Activated T-cell treated with anti-CD3 and anti-CD28 coated beads, Interleukin-2, amount 50 U/mL, for 72 hours (primary cell): ENCODE data around the gene MYO3A. TPM values are rescaled to one million over a fixed set of nuclear protein-coding genes. Genes with fewer than 3 reads are reported as not detected.
"Not testable (repeated sequence)": the region's sequence is repeated elsewhere in the genome, so short reads cannot be mapped to it uniquely, and the experiment has no call there.

ENCODE experiments used
- ATAC-seq, 2 donors: fragments of 150-1000 bp; cut with Tn5 transposase; replicated peaks in 1 of 2; 2 replicates each; pipeline ENCODE4 v1.10.0; 2021; ENCODE audit warnings: moderate library complexity in 2 of 2, mild to moderate bottlenecking in 1 of 2
- DNase-seq, 2 donors: peaks; one replicate each; pipeline ENCODE4 v3.0.0; 2021 to 2022; ENCODE audit warnings: mixed read lengths in 1 of 2
- H3K27ac Mint-ChIP-seq: one replicate; pipeline ENCODE4 v1.8.0; 2022; ENCODE audit warnings: mild to moderate bottlenecking, moderate library complexity, mixed read lengths
- H3K27me3 Mint-ChIP-seq: one replicate; pipeline ENCODE4 v1.8.0; 2022; ENCODE audit warnings: low read depth, mixed read lengths
- H3K36me3 Mint-ChIP-seq, 2 donors: one replicate each; pipeline ENCODE4 v1.8.0; 2022; ENCODE audit warnings: mixed read lengths in 2 of 2, mild to moderate bottlenecking in 1 of 2; ENCODE audit not compliant: insufficient read depth in 2 of 2
- H3K4me1 Mint-ChIP-seq: one replicate; pipeline ENCODE4 v1.8.0; 2022; ENCODE audit warnings: low read depth, mixed read lengths
- H3K4me3 Mint-ChIP-seq, 2 donors: one replicate each; pipeline ENCODE4 v1.8.0; 2022; ENCODE audit warnings: mild to moderate bottlenecking in 2 of 2, mixed read lengths in 2 of 2, moderate library complexity in 2 of 2
- H3K9me3 Mint-ChIP-seq, 2 donors: one replicate each; pipeline ENCODE4 v1.8.0; 2022; ENCODE audit warnings: mixed read lengths in 2 of 2
- total RNA-seq, 2 donors: library from RNA; stranded (reverse); gene quantifications; one replicate each; pipeline ENCODE4 v1.2.3, GENCODE V29; 2022

Gene MYO3A
- total RNA-seq, 2 donors from 2014 or later, result not detected

DNA sequence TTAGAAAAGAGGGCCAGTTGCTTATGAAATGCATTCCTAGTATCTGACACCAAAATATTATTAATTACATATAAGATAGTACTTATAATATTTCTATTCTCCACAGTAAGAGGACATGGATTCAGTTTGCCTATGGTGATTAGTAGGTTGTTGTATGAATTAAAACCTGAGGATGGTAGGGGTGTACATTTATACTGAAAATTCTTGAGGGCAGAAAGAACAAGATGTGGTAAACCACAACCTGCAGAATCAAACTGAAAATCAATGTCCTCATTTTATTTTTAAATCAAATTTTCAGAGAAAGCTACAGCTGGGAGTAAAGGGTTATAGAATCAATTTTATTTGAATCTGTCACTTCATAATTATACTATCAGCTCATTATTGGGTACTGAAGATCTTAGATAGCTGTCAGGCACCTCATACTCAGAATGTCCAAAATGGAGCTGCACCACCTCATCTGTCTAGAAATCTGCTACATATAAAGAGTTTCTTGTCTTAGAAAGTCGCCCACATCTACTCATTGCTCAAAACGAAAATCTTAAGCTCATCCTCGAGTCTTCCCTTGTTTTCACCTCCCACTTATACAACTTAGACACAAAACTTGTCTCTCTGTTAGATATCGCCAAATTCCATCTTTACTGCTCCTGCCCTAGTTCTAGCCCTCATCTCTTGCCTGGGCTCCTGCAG, 65.4 kb downstream of the MYO3A start:
- Mint-ChIP-seq H3K27me3 (peaks cover 17% of the 10 kb centered on the region), H3K27ac (no peak overlapping the region), H3K4me3 (no peak overlapping the region), H3K36me3 (peaks cover 0 to 2% of the 10 kb centered on the region in 2 donors), H3K4me1 (no peaks in the 10 kb centered on the region), H3K9me3 (no peaks in the 10 kb centered on the region)
- peak in 1 of 2 donors; percentile 70 for ATAC-seq
- no peak for DNase-seq

- Mint-ChIP-seq H3K36me3 (no peaks in the 10 kb centered on the region), H3K9me3 (no peaks in the 10 kb centered on the region), H3K4me1 (no peaks in the 10 kb centered on the region), H3K27me3 (peaks cover 26% of the 10 kb centered on the region), H3K4me3 (no peak overlapping the region), H3K27ac (no peak overlapping the region)
- no peak for DNase-seq
- no peak for ATAC-seq
Measured at GRCh38 chr10:26000971-26001370, 66.9 kb downstream of the MYO3A start.

DNA sequence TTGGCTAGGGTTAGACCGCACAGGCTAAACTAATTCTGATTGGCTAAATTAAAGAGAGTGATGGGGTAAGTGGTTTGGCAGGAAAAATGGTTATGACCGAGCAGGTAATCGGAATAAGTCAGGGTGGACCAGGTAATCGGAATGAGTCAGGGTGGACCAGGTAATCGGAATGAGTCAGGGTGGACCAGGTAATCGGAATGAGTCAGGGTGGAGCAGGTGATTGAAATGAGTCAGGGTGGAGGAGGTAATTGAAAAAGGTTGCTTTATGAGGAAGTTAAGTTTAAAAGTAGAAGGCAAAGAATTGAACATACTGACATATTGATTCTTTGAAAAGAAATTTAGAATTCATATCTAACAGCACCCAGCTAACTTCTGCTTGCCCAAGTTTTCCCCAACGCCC, 68.4 kb downstream of the MYO3A start:
- not testable (repeated sequence) for H3K27ac Mint-ChIP-seq, H3K9me3 Mint-ChIP-seq
- peak in 1 of 2 donors; percentile 69 for ATAC-seq

DNA sequence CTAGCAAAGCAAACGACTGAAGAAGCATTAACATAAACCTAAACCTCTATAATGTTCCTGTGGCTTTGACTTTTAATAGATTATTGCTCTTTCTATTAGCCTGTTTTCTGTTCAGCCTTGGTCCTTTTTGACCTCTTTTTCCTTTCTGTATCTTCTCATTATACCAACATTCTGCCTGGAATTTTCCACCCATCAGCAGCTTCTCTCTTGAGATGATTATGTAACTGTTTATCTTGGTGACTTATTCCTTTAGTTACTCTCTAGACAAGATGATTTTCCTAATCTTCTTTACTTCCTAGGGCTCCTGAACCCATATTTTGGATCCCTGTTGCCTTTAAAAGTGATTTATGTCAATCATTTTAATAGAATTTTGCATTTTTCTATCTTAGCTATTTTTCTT, 81.1 kb downstream of the MYO3A start:
- no peak for ATAC-seq

More for the DNA sequence above, 68.4 kb downstream of the MYO3A start:
- peak in 1 of 2 donors; percentile 14 for DNase-seq
- not testable (repeated sequence) for H3K4me1 Mint-ChIP-seq, H3K4me3 Mint-ChIP-seq, H3K36me3 Mint-ChIP-seq
- peaks cover 20% of the 10 kb centered on the region for H3K27me3 Mint-ChIP-seq

GRCh38 chr10:26022831-26023230, 88.8 kb downstream of the MYO3A start:
- Mint-ChIP-seq H3K9me3 (no peaks in the 10 kb centered on the region), H3K4me3 (no peak overlapping the region), H3K36me3 (no peaks in the 10 kb centered on the region), H3K27ac (no peak overlapping the region), H3K27me3 (no peaks in the 10 kb centered on the region), H3K4me1 (no peaks in the 10 kb centered on the region)
- ATAC-seq (no peak), DNase-seq (no peak)

More for the DNA sequence above, 81.1 kb downstream of the MYO3A start:
- Mint-ChIP-seq H3K36me3 (no peaks in the 10 kb centered on the region), H3K27ac (no peak overlapping the region), H3K4me1 (no peaks in the 10 kb centered on the region), H3K9me3 (no peaks in the 10 kb centered on the region), H3K4me3 (no peak overlapping the region), H3K27me3 (no peaks in the 10 kb centered on the region)
- DNase-seq, result no peak

DNA sequence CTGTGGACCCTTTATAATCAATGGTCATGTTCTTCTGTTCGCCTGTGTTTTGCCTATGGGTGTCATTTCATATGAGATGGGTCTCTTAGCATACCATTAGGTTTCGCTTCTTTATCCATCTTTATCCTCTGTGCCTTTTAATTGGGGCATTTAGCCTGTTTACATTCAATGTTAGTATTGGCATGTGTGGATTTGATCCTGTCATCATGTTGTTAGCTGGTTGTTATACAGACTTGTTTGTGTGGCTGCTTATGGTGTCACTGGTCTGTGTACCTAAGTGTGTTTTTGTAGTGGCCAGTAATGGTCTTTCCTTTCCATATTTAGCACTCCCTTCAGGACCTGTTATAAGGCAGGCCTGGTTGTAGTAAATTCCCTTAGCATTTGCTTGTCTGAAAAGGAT, 90.3 kb downstream of the MYO3A start:
- Mint-ChIP-seq H3K4me1 (no peaks in the 10 kb centered on the region), H3K4me3 (no peak overlapping the region), H3K36me3 (no peaks in the 10 kb centered on the region), H3K9me3 (no peaks in the 10 kb centered on the region), H3K27ac (no peak overlapping the region), H3K27me3 (no peaks in the 10 kb centered on the region)
- DNase-seq, result no peak
- ATAC-seq, result no peak

DNA sequence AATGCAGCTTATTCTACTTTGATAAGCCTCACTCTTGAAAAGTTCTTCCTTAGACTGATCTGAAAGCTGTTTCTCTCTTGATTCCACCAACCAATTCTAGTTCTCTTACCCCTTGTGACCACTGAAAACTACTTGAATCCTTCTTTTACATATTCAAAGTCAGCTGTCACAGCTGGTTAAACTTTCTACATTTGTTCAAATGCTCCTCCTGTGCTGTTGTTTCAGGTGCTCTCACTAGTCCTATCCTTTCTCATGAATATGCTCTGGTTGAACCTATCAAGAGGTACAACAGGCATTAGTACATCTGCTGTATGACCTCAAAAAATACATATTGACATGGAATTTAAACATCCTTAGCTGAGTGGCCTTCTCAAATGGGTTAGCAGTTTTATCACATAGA, 91.5 kb downstream of the MYO3A start:
- H3K27ac Mint-ChIP-seq, result no peak overlapping the region
- no peak for ATAC-seq
- H3K36me3 Mint-ChIP-seq, result no peaks in the 10 kb centered on the region
- H3K4me1 Mint-ChIP-seq, result no peaks in the 10 kb centered on the region
- DNase-seq, result no peak
- H3K9me3 Mint-ChIP-seq, result no peaks in the 10 kb centered on the region
- H3K4me3 Mint-ChIP-seq, result no peak overlapping the region
- no peaks in the 10 kb centered on the region for H3K27me3 Mint-ChIP-seq

DNA sequence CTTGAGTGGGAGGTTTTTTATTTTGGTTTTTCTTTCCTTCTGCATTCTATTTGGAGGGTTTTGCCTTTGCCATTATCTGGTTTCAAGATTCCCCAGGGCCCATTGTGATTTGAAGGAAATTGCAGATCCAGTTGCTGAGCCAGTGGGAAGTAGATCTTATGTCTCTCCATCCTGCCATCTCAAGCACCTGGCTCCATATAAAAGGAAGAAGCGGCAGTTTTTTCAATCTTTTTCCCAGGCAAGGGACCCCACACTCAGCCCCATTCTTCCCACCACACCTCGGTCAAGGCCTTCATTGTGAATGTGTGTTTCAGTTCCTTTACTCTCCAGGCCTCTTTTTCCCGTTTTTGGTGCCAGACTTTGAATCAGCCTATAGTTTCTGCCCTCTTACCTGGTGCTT, 95.8 kb downstream of the MYO3A start:
- no peaks in the 10 kb centered on the region for H3K27me3 Mint-ChIP-seq
- no peak overlapping the region for H3K27ac Mint-ChIP-seq
- no peaks in the 10 kb centered on the region for H3K9me3 Mint-ChIP-seq
- no peaks in the 10 kb centered on the region for H3K36me3 Mint-ChIP-seq
- H3K4me3 Mint-ChIP-seq, result no peak overlapping the region
- H3K4me1 Mint-ChIP-seq, result no peaks in the 10 kb centered on the region
- DNase-seq, result no peak
- no peak for ATAC-seq

GRCh38 chr10:26031300-26031699, 97.3 kb downstream of the MYO3A start:
- H3K4me1 Mint-ChIP-seq, result no peaks in the 10 kb centered on the region
- no peaks in the 10 kb centered on the region for H3K9me3 Mint-ChIP-seq
- DNase-seq (no peak), ATAC-seq (no peak)
- no peak overlapping the region for H3K4me3 Mint-ChIP-seq
- H3K27ac Mint-ChIP-seq, result no peak overlapping the region
- H3K27me3 Mint-ChIP-seq, result no peaks in the 10 kb centered on the region
- no peaks in the 10 kb centered on the region for H3K36me3 Mint-ChIP-seq

GRCh38 chr10:26043469-26043868, 109.4 kb downstream of the MYO3A start:
- H3K9me3 Mint-ChIP-seq, result peaks cover 1 to 6% of the 10 kb centered on the region in 2 donors
- no peak overlapping the region for H3K27ac Mint-ChIP-seq
- no peaks in the 10 kb centered on the region for H3K27me3 Mint-ChIP-seq
- DNase-seq (no peak), ATAC-seq (no peak)
- no peaks in the 10 kb centered on the region for H3K4me1 Mint-ChIP-seq
- H3K4me3 Mint-ChIP-seq, result no peak overlapping the region
- no peaks in the 10 kb centered on the region for H3K36me3 Mint-ChIP-seq

- Mint-ChIP-seq H3K27me3 (no peaks in the 10 kb centered on the region), H3K4me1 (no peaks in the 10 kb centered on the region), H3K9me3 (peaks cover 1 to 6% of the 10 kb centered on the region in 2 donors), H3K4me3 (no peak overlapping the region), H3K27ac (no peak overlapping the region), H3K36me3 (no peaks in the 10 kb centered on the region)
- ATAC-seq (no peak), DNase-seq (no peak)
Measured at GRCh38 chr10:26044141-26044749, 110.2 kb downstream of the MYO3A start.

- H3K4me3 Mint-ChIP-seq, result no peak overlapping the region
- no peaks in the 10 kb centered on the region for H3K4me1 Mint-ChIP-seq
- H3K36me3 Mint-ChIP-seq, result no peaks in the 10 kb centered on the region
Measured at GRCh38 chr10:26046073-26046700, 112.2 kb downstream of the MYO3A start.

GRCh38 chr10:26048756-26049155, 114.7 kb downstream of the MYO3A start:
- H3K9me3 Mint-ChIP-seq, result no peaks in the 10 kb centered on the region
- no peak overlapping the region for H3K27ac Mint-ChIP-seq
- no peak overlapping the region for H3K4me3 Mint-ChIP-seq
- no peak for DNase-seq
- no peak for ATAC-seq
- H3K4me1 Mint-ChIP-seq, result no peaks in the 10 kb centered on the region
- H3K27me3 Mint-ChIP-seq, result no peaks in the 10 kb centered on the region
- no peaks in the 10 kb centered on the region for H3K36me3 Mint-ChIP-seq

More at GRCh38 chr10:26046073-26046700, 112.2 kb downstream of the MYO3A start:
- Mint-ChIP-seq H3K27me3 (no peaks in the 10 kb centered on the region), H3K27ac (no peak overlapping the region), H3K9me3 (peaks cover 0 to 4% of the 10 kb centered on the region in 2 donors)
- ATAC-seq (no peak), DNase-seq (no peak)
